PC-9 (cell line): ENCODE results near the gene TBC1D22A. TPM values are rescaled to one million over a fixed set of nuclear protein-coding genes. Genes with fewer than 3 reads are reported as not detected.

ENCODE experiments used
- BruUV-seq: library from RNA; stranded (reverse); fragments of 400-500 nt; replicated peaks from 2 replicates; lab custom pipeline; 2021; lab: Mats Ljungman, UMichigan
- CTCF ChIA-PET: fragments of 300-600 bp; sonication (Branson Sonifier 250); formaldehyde crosslinking; loops from one replicate; lab custom pipeline; 2022; ENCODE audit warnings: antibody characterized with exemption; lab: Charles Lee
- POLR2A ChIA-PET: fragments of 300-600 bp; sonication (Branson Sonifier 250); formaldehyde crosslinking; loops from one replicate; lab custom pipeline; 2022; ENCODE audit warnings: antibody characterized with exemption; ENCODE audit not compliant: unreplicated experiment; lab: Charles Lee
- DNase-seq, 2 experiments: peaks; one replicate each; pipeline versions ENCODE4 v3.0.0 to v3.0.0-alpha.2; 2015 to 2022; ENCODE audit warnings: mixed read lengths in 1 of 2
- H2AFZ ChIP-seq: fragments of 200-600 bp; sonication (generic); 2 replicates; pipeline ENCODE4 v1.8.1; 2017; ENCODE audit warnings: antibody characterized with exemption
- H3F3A ChIP-seq: fragments of 200-600 bp; sonication (generic); 2 replicates; pipeline ENCODE4 v1.8.1; 2017; ENCODE audit warnings: antibody characterized with exemption, mild to moderate bottlenecking, low read depth; ENCODE audit not compliant: insufficient read depth
- H3K27ac ChIP-seq: fragments of 200-600 bp; sonication (generic); 2 replicates; pipeline ENCODE4 v1.6.1; 2016; ENCODE audit warnings: mixed run types
- H3K27me3 ChIP-seq: fragments of 200-600 bp; sonication (generic); 2 replicates; pipeline ENCODE4 v1.6.1; 2016; ENCODE audit warnings: low read depth, mixed run types; ENCODE audit not compliant: insufficient read depth
- H3K36me3 ChIP-seq: fragments of 200-600 bp; sonication (generic); 2 replicates; pipeline ENCODE4 v1.6.1; 2016; ENCODE audit warnings: low read depth, mixed run types
- H3K4me1 ChIP-seq: fragments of 200-600 bp; sonication (generic); replicated peaks from 2 replicates; pipeline ENCODE4 v1.6.1; 2016; ENCODE audit warnings: mixed run types; ENCODE audit not compliant: insufficient read depth
- H3K4me2 ChIP-seq: fragments of 200-600 bp; sonication (generic); 2 replicates; pipeline ENCODE4 v1.6.1; 2017; ENCODE audit warnings: mixed run types
- H3K4me3 ChIP-seq: fragments of 200-600 bp; sonication (generic); 2 replicates; pipeline ENCODE4 v1.6.1; 2016; ENCODE audit warnings: mixed run types
- H3K79me2 ChIP-seq: fragments of 200-600 bp; sonication (generic); 2 replicates; pipeline ENCODE4 v1.6.1; 2017; ENCODE audit warnings: low read depth, mixed run types
- H3K9me2 ChIP-seq: fragments of 200-600 bp; sonication (generic); 2 replicates; pipeline ENCODE4 v1.8.1; 2017; ENCODE audit warnings: mild to moderate bottlenecking; ENCODE audit not compliant: insufficient read depth
- H3K9me3 ChIP-seq: fragments of 200-600 bp; sonication (generic); 2 replicates; pipeline ENCODE4 v1.8.1; 2016; ENCODE audit warnings: low read depth; ENCODE audit not compliant: insufficient read depth
- H4K20me1 ChIP-seq: fragments of 200-600 bp; sonication (generic); 2 replicates; pipeline ENCODE4 v1.8.1; 2017; ENCODE audit not compliant: insufficient read depth
- EZH2 ChIP-seq: fragments of 200-600 bp; sonication (generic); IDR thresholded peaks from 2 replicates; pipeline ENCODE4 v1.8.0; 2017; ENCODE audit warnings: antibody characterized with exemption, low read depth
- intact Hi-C: fragments of 100-400 bp; cut with micrococcal nuclease; formaldehyde crosslinking; loops from one replicate; pipeline ENCODE4 v1.10.0; 2022; ENCODE audit not compliant: unreplicated experiment
- total RNA-seq: library from RNA; stranded (reverse); gene quantifications from 2 replicates; pipeline ENCODE4 v1.2.3, GENCODE V29; 2021
- TF ChIP-seq, protein P1 (sequence below): fragments of 200-600 bp; sonication (generic); conservative IDR thresholded peaks from 2 replicates; pipeline ENCODE4 v1.6.1; 2017; ENCODE audit warnings: mixed run types, antibody characterized with exemption, mild to moderate bottlenecking, moderate library complexity

The TBC1D22A gene
- total RNA-seq, 1 experiment from 2014 or later = 40.3 TPM

DNA sequence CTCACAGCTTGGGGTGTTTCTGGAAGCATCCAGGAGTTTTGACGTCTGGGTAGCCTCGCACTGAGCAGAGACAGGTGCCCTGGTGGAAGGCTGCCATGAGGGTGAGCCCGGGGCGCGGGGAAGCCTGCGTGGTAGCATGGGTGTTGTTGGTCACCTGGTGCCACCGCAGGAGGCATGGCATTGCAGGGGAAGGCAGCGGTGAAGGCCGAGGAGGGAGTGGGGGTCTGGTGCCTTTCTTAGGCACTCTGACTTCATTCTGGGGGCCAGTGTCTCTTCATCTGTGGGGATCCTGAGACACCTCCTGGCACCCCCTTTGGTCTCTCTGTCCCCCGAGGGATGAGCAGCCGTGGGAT is 271.2 kb downstream of the TBC1D22A start:
- Histone ChIP-seq H3K36me3 (no peaks in the 10 kb centered on the region), H3K9me2 (no peaks in the 10 kb centered on the region), H3K79me2 (no peaks in the 10 kb centered on the region), H4K20me1 (peaks cover 33% of the 10 kb centered on the region), H3K27me3 (no peaks in the 10 kb centered on the region), H3K27ac (no peak overlapping the region), H3K4me2 (no peak overlapping the region), H3F3A (no peaks in the 10 kb centered on the region), H3K9me3 (no peaks in the 10 kb centered on the region), H3K4me1 (no peaks in the 10 kb centered on the region), H2AFZ (no peak overlapping the region), H3K4me3 (no peak overlapping the region)
- DNase-seq = no peak
- intact Hi-C loops = no loop called here
- POLR2A ChIA-PET = no interaction called here
- no TSS peak for BruUV-seq
- TF ChIP-seq, protein P1, sequence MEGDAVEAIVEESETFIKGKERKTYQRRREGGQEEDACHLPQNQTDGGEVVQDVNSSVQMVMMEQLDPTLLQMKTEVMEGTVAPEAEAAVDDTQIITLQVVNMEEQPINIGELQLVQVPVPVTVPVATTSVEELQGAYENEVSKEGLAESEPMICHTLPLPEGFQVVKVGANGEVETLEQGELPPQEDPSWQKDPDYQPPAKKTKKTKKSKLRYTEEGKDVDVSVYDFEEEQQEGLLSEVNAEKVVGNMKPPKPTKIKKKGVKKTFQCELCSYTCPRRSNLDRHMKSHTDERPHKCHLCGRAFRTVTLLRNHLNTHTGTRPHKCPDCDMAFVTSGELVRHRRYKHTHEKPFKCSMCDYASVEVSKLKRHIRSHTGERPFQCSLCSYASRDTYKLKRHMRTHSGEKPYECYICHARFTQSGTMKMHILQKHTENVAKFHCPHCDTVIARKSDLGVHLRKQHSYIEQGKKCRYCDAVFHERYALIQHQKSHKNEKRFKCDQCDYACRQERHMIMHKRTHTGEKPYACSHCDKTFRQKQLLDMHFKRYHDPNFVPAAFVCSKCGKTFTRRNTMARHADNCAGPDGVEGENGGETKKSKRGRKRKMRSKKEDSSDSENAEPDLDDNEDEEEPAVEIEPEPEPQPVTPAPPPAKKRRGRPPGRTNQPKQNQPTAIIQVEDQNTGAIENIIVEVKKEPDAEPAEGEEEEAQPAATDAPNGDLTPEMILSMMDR = no peak
- no peak for TF ChIP-seq EZH2
- CTCF ChIA-PET = no interaction called here

DNA sequence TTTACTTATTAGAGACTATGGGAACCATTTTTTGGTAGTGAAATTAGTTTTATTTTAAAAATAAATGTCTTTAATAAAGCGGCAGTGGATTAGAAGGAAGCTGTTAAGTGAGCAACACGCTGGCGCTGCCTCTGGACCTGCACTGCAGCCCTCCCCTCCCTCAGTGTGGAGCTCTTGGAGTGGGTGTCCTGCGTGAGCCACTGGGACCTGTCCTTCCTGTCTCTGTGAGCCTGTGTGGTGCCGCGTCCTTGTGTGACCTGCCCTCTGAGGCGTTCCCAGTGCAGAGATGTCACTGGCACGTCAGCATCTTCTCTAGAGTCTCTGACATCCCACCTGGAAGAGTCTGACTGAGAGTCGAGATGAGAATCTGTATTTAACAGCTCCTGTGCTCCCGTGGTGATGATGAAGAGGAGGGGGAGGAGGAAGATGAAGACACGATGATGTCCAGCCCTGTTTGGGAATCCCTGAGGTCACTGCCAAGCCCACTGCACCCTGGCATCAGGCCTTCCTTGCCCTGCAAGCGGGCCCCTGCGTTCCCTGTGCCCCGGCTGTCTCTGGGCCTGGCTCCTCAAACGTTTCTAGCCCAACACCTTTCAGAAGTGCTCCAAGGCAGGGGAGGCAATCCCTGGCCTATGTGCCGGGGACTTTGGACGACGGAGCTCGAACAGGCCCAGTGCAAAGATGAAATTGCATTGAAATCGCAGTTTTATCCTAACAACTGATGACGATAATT is 271.8 kb downstream of the TBC1D22A start:
- TF ChIP-seq, protein P1 = no peak
- no peak for TF ChIP-seq EZH2
- no peak overlapping the region for H3K4me3 ChIP-seq
- H3K4me1 ChIP-seq = no peaks in the 10 kb centered on the region
- no peaks in the 10 kb centered on the region for H3K9me2 ChIP-seq
- no TSS peak for BruUV-seq
- CTCF ChIA-PET = no interaction called here
- no peak overlapping the region for H3K4me2 ChIP-seq
- intact Hi-C loops = no loop called here
- DNase-seq = no peak
- H4K20me1 ChIP-seq = peaks cover 33% of the 10 kb centered on the region
- POLR2A ChIA-PET = no interaction called here
- H3K9me3 ChIP-seq = no peaks in the 10 kb centered on the region
- H3F3A ChIP-seq = no peaks in the 10 kb centered on the region
- H3K27me3 ChIP-seq = no peaks in the 10 kb centered on the region
- no peak overlapping the region for H3K27ac ChIP-seq
- no peaks in the 10 kb centered on the region for H3K79me2 ChIP-seq
- no peak overlapping the region for H2AFZ ChIP-seq
- H3K36me3 ChIP-seq = no peaks in the 10 kb centered on the region

DNA sequence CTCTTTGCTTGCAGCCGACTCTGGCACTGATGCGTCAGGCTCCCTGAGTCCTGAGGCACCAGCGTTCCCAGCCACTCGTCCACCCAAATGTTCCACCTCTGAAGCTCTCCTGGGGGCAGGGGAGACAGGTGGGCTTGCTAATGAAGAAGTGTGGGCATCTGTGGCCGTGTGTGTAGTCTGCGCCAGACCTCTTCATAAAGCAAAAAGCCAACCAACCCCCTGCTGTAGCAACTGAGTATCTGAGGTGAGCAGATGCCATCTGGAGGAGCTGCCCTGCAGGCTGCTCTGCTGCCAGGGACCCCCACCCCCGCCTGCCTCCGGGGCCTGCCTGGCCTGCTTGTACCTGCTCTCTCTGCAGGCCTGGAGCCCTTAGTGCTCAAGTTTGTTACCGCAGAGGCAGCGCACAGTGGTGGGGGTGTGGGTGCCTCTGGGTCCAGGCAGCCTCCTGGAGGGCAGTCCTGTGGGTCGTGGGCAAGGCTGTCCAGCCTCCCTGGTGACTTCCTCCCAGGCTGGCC is 272.5 kb downstream of the TBC1D22A start:
- TF ChIP-seq EZH2 = no peak
- TF ChIP-seq, protein P1 = no peak
- H3K27ac ChIP-seq = no peak overlapping the region
- POLR2A ChIA-PET = no interaction called here
- no peak for DNase-seq
- peaks cover 26% of the 10 kb centered on the region for H4K20me1 ChIP-seq
- H3K79me2 ChIP-seq = no peaks in the 10 kb centered on the region
- no TSS peak for BruUV-seq
- no peaks in the 10 kb centered on the region for H3K4me1 ChIP-seq
- H3K9me3 ChIP-seq = no peaks in the 10 kb centered on the region
- H2AFZ ChIP-seq = no peak overlapping the region
- no peaks in the 10 kb centered on the region for H3K36me3 ChIP-seq
- H3K4me3 ChIP-seq = no peak overlapping the region
- no peaks in the 10 kb centered on the region for H3K27me3 ChIP-seq
- H3K9me2 ChIP-seq = no peaks in the 10 kb centered on the region
- H3K4me2 ChIP-seq = no peak overlapping the region
- no peaks in the 10 kb centered on the region for H3F3A ChIP-seq
- intact Hi-C loops = no loop called here
- CTCF ChIA-PET = no interaction called here
